T-cell (primary cell): ENCODE results near the gene MIA2. TPM values are rescaled to one million over a fixed set of nuclear protein-coding genes. Genes with fewer than 3 reads are reported as not detected.
A peak's percentile ranks its signal among the peaks of the same experiment; 100 is the strongest.
"Not testable (repeated sequence)": the region's sequence is repeated elsewhere in the genome, so short reads cannot be mapped to it uniquely, and the experiment has no call there.

Source experiments
- ATAC-seq, 4 experiments: fragments of 200-7000 bp in 3 of 4; fragments of 150-1000 bp in 1 of 4; cut with Tn5 transposase; replicated peaks in 1 of 4; 1 replicate in 3 of 4; 2 replicates in 1 of 4; pipeline ENCODE4 v1.10.0; 2021; ENCODE audit warnings: moderate library complexity in 3 of 4, mild to moderate bottlenecking in 2 of 4, moderate number of reproducible peaks in 1 of 4
- CTCF ChIA-PET, 2 donors: fragments of 300-600 bp; sonication (Branson Sonifier 250); formaldehyde crosslinking; loops; one replicate each; lab custom pipeline; 2022; ENCODE audit warnings: antibody characterized with exemption in 2 of 2; lab: Charles Lee
- POLR2A ChIA-PET, 2 donors: fragments of 300-600 bp; sonication (Branson Sonifier 250); formaldehyde crosslinking; loops; one replicate each; lab custom pipeline; 2022; ENCODE audit warnings: antibody characterized with exemption in 2 of 2; lab: Charles Lee
- DNase-seq, 35 experiments: peaks; one replicate each; pipeline versions ENCODE4 v3.0.0 to v3.0.0-alpha.2; 2013 to 2023
- H3K27ac ChIP-seq: one replicate; pipeline ENCODE4 v1.5.1; 2013; ENCODE audit warnings: low read length
- H3K27me3 ChIP-seq, 2 experiments: replicated peaks in 1 of 2; 1 replicate in 1 of 2; 2 replicates in 1 of 2; pipeline versions ENCODE4 v1.6.1 to v1.7.0; 2013; ENCODE audit warnings: low read length in 1 of 2, mixed read lengths in 1 of 2; ENCODE audit not compliant: control insufficient read depth in 2 of 2, insufficient read depth in 2 of 2; ENCODE audit errors: extremely low read depth in 1 of 2
- H3K36me3 ChIP-seq, 2 donors: 1 replicate in 1 of 2; 2 replicates in 1 of 2; pipeline versions ENCODE4 v1.6.1 to v1.7.0; 2013; ENCODE audit warnings: low read length in 1 of 2; ENCODE audit not compliant: control insufficient read depth in 2 of 2, insufficient read depth in 1 of 2; ENCODE audit errors: extremely low read depth in 1 of 2
- H3K4me1 ChIP-seq, 2 experiments: 1 replicate in 1 of 2; 2 replicates in 1 of 2; pipeline versions ENCODE4 v1.6.1 to v1.7.0; 2013; ENCODE audit warnings: low read length in 2 of 2, mixed read lengths in 1 of 2; ENCODE audit not compliant: insufficient read depth in 2 of 2, control insufficient read depth in 1 of 2; ENCODE audit errors: extremely low read depth in 1 of 2
- H3K4me3 ChIP-seq, 2 donors: 1 replicate in 1 of 2; 2 replicates in 1 of 2; pipeline versions ENCODE4 v1.5.1 to v1.7.0; 2013; ENCODE audit warnings: mild to moderate bottlenecking in 2 of 2, low read length in 1 of 2, moderate library complexity in 1 of 2; ENCODE audit not compliant: control insufficient read depth in 1 of 2; ENCODE audit errors: extremely low read depth in 1 of 2
- H3K9me3 ChIP-seq: 2 replicates; pipeline ENCODE4 v1.7.0; 2013
- H3K27ac Mint-ChIP-seq, 2 donors: one replicate each; pipeline ENCODE4 v1.8.0; 2020 to 2021; ENCODE audit warnings: mild to moderate bottlenecking in 2 of 2, mixed read lengths in 2 of 2
- H3K27me3 Mint-ChIP-seq, 2 donors: one replicate each; pipeline ENCODE4 v1.8.0; 2021 to 2022; ENCODE audit warnings: mixed read lengths in 2 of 2
- H3K36me3 Mint-ChIP-seq: one replicate; pipeline ENCODE4 v1.8.0; 2021; ENCODE audit warnings: mixed read lengths
- H3K4me1 Mint-ChIP-seq, 3 donors: one replicate each; pipeline ENCODE4 v1.8.0; 2020 to 2022; ENCODE audit warnings: mixed read lengths in 3 of 3, mild to moderate bottlenecking in 1 of 3
- H3K4me3 Mint-ChIP-seq, 3 donors: one replicate each; pipeline ENCODE4 v1.8.0; 2020 to 2022; ENCODE audit warnings: mild to moderate bottlenecking in 3 of 3, mixed read lengths in 3 of 3, moderate library complexity in 3 of 3
- H3K9me3 Mint-ChIP-seq, 3 donors: one replicate each; pipeline ENCODE4 v1.8.0; 2020 to 2022; ENCODE audit warnings: mixed read lengths in 3 of 3
- WGBS: methylation state at CpG from one replicate; pipeline ENCODE4 v1.1.5; 2013; ENCODE audit warnings: missing lambda C conversion rate; ENCODE audit not compliant: insufficient coverage; 5-methylcytosine and 5-hydroxymethylcytosine counted together
- total RNA-seq, 35 experiments: library from RNA in 6 of 35; stranded (reverse) in 6 of 35; fragments of 120-200 nt in 1 of 35; gene quantifications; one replicate each; pipeline versions ENCODE4 v1.2.1 to v1.2.4 and lab custom pipeline; 2013 to 2026

Gene MIA2
- total RNA-seq, 5 donors from 2014 or later (not counting 1 experiment from before 2014, with no cell fraction given), result 24.8 to 28.3 (median 25.5) TPM

DNA sequence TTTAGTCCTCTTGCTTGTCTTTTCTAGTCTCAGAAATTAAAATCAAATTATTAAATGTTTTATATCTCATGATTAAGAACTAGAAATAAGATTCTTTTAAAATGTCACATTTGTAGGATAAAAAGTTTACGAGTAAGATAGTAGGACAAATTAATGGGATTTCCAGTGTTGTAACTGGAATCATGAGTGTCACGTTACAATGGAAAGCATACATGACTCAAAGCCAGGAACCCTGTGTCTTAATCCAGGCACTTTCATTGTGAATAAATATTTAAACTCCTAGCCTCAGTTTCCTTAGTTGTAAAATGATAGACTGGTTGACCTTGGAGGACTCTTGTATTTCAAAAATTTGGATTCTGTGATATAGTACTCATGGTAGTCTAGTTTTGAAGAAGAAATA, 84.9 kb downstream of the MIA2 start:
- H3K27me3 Mint-ChIP-seq, result no peaks in the 10 kb centered on the region
- DNase-seq (no peak), ATAC-seq (no peak)
- Histone ChIP-seq H3K4me1 (no peaks in the 10 kb centered on the region), H3K27ac (no peak overlapping the region), H3K36me3 (peaks cover 3 to 34% of the 10 kb centered on the region in 2 donors), H3K4me3 (no peak overlapping the region), H3K27me3 (no peaks in the 10 kb centered on the region), H3K9me3 (no peaks in the 10 kb centered on the region)
- POLR2A ChIA-PET, result interaction anchor here in 1 of 2 donors (0.6 kb wide), 2 partner anchors 203 to 645 kb away, joined by 3 to 5 read pairs; no protein-coding TSS in a partner anchor
- H3K27ac Mint-ChIP-seq, result no peak overlapping the region
- CTCF ChIA-PET, result no interaction called here
- WGBS, result 100% methylated on average over 1 of the region's 2 CpGs
- no peaks in the 10 kb centered on the region for H3K4me1 Mint-ChIP-seq
- H3K9me3 Mint-ChIP-seq, result no peaks in the 10 kb centered on the region
- H3K36me3 Mint-ChIP-seq, result peaks cover 50% of the 10 kb centered on the region
- no peak overlapping the region for H3K4me3 Mint-ChIP-seq

DNA sequence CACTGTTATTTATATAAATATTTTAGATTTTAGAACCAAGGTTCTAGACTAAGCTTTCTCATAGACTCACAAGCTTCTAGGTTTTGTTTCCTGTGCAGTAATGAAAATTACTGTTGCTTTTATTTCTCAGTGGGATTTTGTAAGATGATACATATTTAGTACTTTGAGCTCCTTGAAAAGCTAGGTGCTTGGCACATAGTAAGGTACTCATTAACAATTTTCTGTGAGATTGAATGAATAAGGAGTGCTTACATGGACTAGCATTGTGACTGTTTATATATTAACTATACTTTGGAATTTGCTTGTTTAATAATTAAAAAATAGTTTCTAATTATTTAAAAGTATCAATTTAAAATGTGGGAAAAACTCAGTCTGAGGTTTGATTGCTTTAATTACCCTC, 85.7 kb downstream of the MIA2 start:
- Mint-ChIP-seq H3K9me3 (no peaks in the 10 kb centered on the region), H3K36me3 (peaks cover 53% of the 10 kb centered on the region), H3K4me1 (no peaks in the 10 kb centered on the region), H3K4me3 (no peak overlapping the region), H3K27me3 (no peaks in the 10 kb centered on the region), H3K27ac (no peak overlapping the region)
- H3K27me3 ChIP-seq, result no peaks in the 10 kb centered on the region
- no peak overlapping the region for H3K27ac ChIP-seq
- no peak overlapping the region for H3K4me3 ChIP-seq
- ATAC-seq (no peak), DNase-seq (no peak)
- peaks cover 3 to 31% of the 10 kb centered on the region in 2 donors for H3K36me3 ChIP-seq
- ChIA-PET POLR2A (interaction anchor here in 1 of 2 donors (0.6 kb wide), 2 partner anchors 203 to 1997 kb away, joined by 3 to 5 read pairs; no protein-coding TSS in a partner anchor), CTCF (no interaction called here)
- no peaks in the 10 kb centered on the region for H3K9me3 ChIP-seq
- H3K4me1 ChIP-seq, result no peaks in the 10 kb centered on the region

DNA sequence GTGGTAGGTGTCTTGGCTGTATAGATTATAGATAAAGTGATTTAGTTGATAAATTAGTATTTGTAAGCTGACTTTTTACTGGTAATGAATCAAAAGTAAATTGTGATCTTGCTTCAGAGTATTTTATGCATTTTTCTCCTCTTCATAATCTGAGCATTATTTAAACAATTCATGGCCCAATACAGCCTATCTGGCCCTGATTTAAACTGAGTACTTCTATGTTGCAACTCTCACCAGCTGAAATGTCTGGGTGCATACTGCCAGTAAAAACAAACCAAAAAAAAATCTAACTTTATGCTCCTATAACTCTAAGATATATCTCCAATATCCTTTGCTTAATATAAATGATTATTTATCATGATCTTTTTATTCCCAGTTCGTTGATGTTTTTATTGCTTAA, 86.6 kb downstream of the MIA2 start:
- H3K4me3 Mint-ChIP-seq, result no peak overlapping the region
- no CpG with 5 or more reads among the region's 1 CpG for WGBS
- Histone ChIP-seq H3K36me3 (peaks cover 3 to 31% of the 10 kb centered on the region in 2 donors), H3K27me3 (no peaks in the 10 kb centered on the region), H3K4me3 (no peak overlapping the region), H3K27ac (no peak overlapping the region), H3K9me3 (no peaks in the 10 kb centered on the region), H3K4me1 (no peaks in the 10 kb centered on the region)
- no peaks in the 10 kb centered on the region for H3K27me3 Mint-ChIP-seq
- H3K4me1 Mint-ChIP-seq, result no peaks in the 10 kb centered on the region
- DNase-seq (no peak), ATAC-seq (no peak)
- peaks cover 51% of the 10 kb centered on the region for H3K36me3 Mint-ChIP-seq
- no peak overlapping the region for H3K27ac Mint-ChIP-seq
- no peaks in the 10 kb centered on the region for H3K9me3 Mint-ChIP-seq
- CTCF ChIA-PET, result no interaction called here
- POLR2A ChIA-PET, result interaction anchor here in 1 of 2 donors (0.5 kb wide), 1 partner anchor 272 kb away, joined by 10 read pairs; no protein-coding TSS in a partner anchor

DNA sequence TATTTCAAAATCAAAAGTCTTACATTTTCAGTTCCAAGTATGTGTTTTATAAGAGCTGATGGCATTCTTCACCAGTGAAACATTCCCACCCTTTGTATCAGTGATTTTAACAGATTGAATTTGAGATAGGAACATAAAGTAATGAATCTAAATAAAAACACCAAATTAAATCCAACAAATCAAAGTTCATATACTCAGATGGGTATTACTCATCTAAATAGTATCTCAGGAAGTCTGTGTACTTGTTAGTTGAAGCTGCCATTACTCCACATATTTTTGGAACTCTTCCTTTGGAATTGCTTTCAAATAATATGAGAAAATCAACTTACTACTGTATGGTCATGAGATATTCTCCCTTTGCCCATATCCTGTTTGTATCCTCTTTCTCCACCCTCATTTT, 89.1 kb downstream of the MIA2 start:
- H3K4me1 ChIP-seq, result no peaks in the 10 kb centered on the region
- H3K27me3 ChIP-seq, result no peaks in the 10 kb centered on the region
- Mint-ChIP-seq H3K36me3 (peaks cover 46% of the 10 kb centered on the region), H3K27me3 (no peaks in the 10 kb centered on the region), H3K9me3 (no peaks in the 10 kb centered on the region), H3K4me1 (no peaks in the 10 kb centered on the region), H3K4me3 (no peak overlapping the region), H3K27ac (peak overlapping the region in 1 of 2 donors; percentile 46)
- ChIA-PET CTCF (no interaction called here), POLR2A (no interaction called here)
- no peak overlapping the region for H3K27ac ChIP-seq
- no peak for ATAC-seq
- no peak overlapping the region for H3K4me3 ChIP-seq
- H3K9me3 ChIP-seq, result no peaks in the 10 kb centered on the region
- no peak for DNase-seq
- peaks cover 0 to 25% of the 10 kb centered on the region in 2 donors for H3K36me3 ChIP-seq

DNA sequence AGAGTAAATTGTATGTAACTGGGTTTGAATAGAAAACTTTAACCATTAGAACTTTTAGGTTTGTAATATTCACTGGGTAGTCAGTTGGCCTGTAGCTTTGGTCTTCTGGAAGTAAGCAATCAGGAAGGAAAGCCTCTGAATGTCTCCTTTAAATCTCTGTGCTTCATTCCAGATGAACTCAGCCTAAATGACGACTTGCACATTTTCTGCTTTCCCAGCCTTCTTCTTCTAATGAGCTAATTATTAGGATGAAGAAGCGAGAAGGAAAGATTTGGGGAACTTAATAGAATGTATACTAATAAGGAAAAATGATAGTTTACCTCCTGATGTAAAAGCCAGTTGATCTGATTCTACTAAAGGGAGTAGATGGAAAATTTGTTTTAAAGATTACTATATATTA, 90.4 kb downstream of the MIA2 start:
- Histone ChIP-seq H3K4me1 (no peaks in the 10 kb centered on the region), H3K9me3 (no peaks in the 10 kb centered on the region), H3K4me3 (no peak overlapping the region), H3K36me3 (peaks cover 0 to 19% of the 10 kb centered on the region in 2 donors), H3K27me3 (no peaks in the 10 kb centered on the region), H3K27ac (no peak overlapping the region)
- Mint-ChIP-seq H3K9me3 (no peaks in the 10 kb centered on the region), H3K27ac (no peak overlapping the region), H3K27me3 (no peaks in the 10 kb centered on the region), H3K4me1 (peaks cover 0 to 10% (median 4%) of the 10 kb centered on the region in 3 donors), H3K36me3 (peaks cover 51% of the 10 kb centered on the region), H3K4me3 (no peak overlapping the region)
- ChIA-PET POLR2A (no interaction called here), CTCF (no interaction called here)
- ATAC-seq (no peak), DNase-seq (no peak)
- no CpG with 5 or more reads among the region's 2 CpGs for WGBS

DNA sequence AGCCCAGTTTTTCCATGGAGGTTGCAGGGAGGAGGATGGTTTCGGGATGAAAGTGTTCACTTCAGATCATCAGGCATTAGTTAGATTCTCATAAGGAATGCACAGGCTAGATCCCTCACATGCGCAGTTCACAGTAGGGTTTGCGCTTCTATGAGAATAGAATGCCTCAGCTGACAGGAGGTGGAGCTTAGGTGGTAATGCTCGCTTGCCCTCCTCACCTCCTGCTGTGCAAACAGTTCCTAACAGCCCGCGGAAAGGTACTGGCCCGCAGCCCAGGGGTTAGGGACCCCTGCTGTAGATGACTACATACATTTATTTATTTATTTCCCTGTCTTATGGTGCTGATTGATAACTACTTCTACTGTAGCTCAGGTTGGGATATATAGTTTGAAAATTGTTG, 105.3 kb downstream of the MIA2 start:
- Mint-ChIP-seq H3K27ac (no peak overlapping the region), H3K9me3 (peaks cover 0 to 4% (median 4%) of the 10 kb centered on the region in 3 donors), H3K4me1 (peaks cover 14 to 19% (median 18%) of the 10 kb centered on the region in 3 donors), H3K36me3 (peaks cover 48% of the 10 kb centered on the region), H3K4me3 (no peak overlapping the region), H3K27me3 (no peaks in the 10 kb centered on the region)
- H3K27me3 ChIP-seq, result no peaks in the 10 kb centered on the region
- no peaks in the 10 kb centered on the region for H3K9me3 ChIP-seq
- peaks cover 0 to 36% of the 10 kb centered on the region in 2 donors for H3K36me3 ChIP-seq
- no peak for DNase-seq
- no peak overlapping the region for H3K27ac ChIP-seq
- 100% methylated on average over 1 of the region's 7 CpGs for WGBS
- CTCF ChIA-PET, result no interaction called here
- no peaks in the 10 kb centered on the region for H3K4me1 ChIP-seq
- POLR2A ChIA-PET, result no interaction called here
- H3K4me3 ChIP-seq, result no peak overlapping the region
- no peak for ATAC-seq

DNA sequence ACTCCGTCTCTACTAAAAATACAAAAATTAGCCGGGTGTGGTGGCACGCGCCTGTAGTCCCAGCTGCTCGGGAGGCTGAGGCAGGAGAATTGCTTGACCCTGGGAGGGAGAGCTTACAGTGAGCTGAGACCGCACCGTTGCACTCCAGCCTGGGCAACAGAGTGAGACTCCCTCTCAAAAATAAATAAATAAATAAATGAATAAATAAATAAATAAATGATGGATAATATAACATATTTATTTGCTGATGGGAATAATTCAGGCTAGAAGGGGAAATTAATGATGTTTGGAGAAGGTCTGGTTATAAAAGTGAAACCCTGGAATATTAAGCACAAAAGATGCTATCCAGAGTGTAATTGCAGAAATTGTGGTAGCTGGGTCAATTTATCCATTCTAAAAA, 107.4 kb downstream of the MIA2 start:
- H3K4me3 ChIP-seq, H3K9me3 ChIP-seq, ATAC-seq, CTCF ChIA-PET, H3K27me3 Mint-ChIP-seq, H3K4me1 ChIP-seq, DNase-seq, H3K9me3 Mint-ChIP-seq, H3K4me3 Mint-ChIP-seq, H3K27ac ChIP-seq, H3K27ac Mint-ChIP-seq, H3K27me3 ChIP-seq: not testable (repeated sequence)
- H3K36me3 Mint-ChIP-seq, result peaks cover 49% of the 10 kb centered on the region
- peaks cover 0 to 32% of the 10 kb centered on the region in 2 donors for H3K36me3 ChIP-seq
- peaks cover 14 to 19% (median 18%) of the 10 kb centered on the region in 3 donors for H3K4me1 Mint-ChIP-seq
- POLR2A ChIA-PET, result interaction anchor here in 1 of 2 donors (0.6 to 0.7 kb wide), 2 partner anchors 72 to 156 kb away, joined by 3 read pairs; no protein-coding TSS in a partner anchor
- WGBS, result no CpG with 5 or more reads among the region's 7 CpGs
